ENCODE results near the gene ZFPM1.
"Not testable (repeated sequence)": the region's sequence is repeated elsewhere in the genome, so short reads cannot be mapped to it uniquely, and the experiment has no call there.

ZFPM1 gene

GRCh38 chr16:88467541-88467944 lies 14.5 kb downstream of the ZFPM1 start:
- no peak for DNase-seq

- peak; percentile 26 for DNase-seq
Observed at GRCh38 chr16:88468275-88469129, 15.4 kb downstream of the ZFPM1 start.

GRCh38 chr16:88469615-88470395 lies 16.7 kb downstream of the ZFPM1 start:
- no peak for DNase-seq

GRCh38 chr16:88470396-88470680 lies 17.3 kb downstream of the ZFPM1 start:
- DNase-seq, result not testable (repeated sequence)

GRCh38 chr16:88470696-88471095 lies 17.6 kb downstream of the ZFPM1 start:
- not testable (repeated sequence) for DNase-seq

- DNase-seq, result no peak
Observed at GRCh38 chr16:88471115-88471514, 18.0 kb downstream of the ZFPM1 start.

GRCh38 chr16:88471575-88471974 lies 18.5 kb downstream of the ZFPM1 start:
- DNase-seq, result no peak

GRCh38 chr16:88472069-88472468 lies 19.0 kb downstream of the ZFPM1 start:
- DNase-seq, result peak; percentile 16

- no peak for DNase-seq
Observed at GRCh38 chr16:88472637-88473205, 19.6 kb downstream of the ZFPM1 start.

- no peak for DNase-seq
Observed at GRCh38 chr16:88473666-88474534, 20.8 kb downstream of the ZFPM1 start.

GRCh38 chr16:88475037-88475436 lies 22.0 kb downstream of the ZFPM1 start:
- no peak for DNase-seq

GRCh38 chr16:88476203-88476602 lies 23.1 kb downstream of the ZFPM1 start:
- no peak for DNase-seq

- no peak for DNase-seq
Observed at GRCh38 chr16:88476817-88477397, 23.8 kb downstream of the ZFPM1 start.

- no peak for DNase-seq
Observed at GRCh38 chr16:88477631-88478519, 24.8 kb downstream of the ZFPM1 start.

GRCh38 chr16:88478889-88479792 lies 26.1 kb downstream of the ZFPM1 start:
- DNase-seq, result no peak

GRCh38 chr16:88479793-88480760 lies 27.0 kb downstream of the ZFPM1 start:
- DNase-seq, result no peak

- DNase-seq, result no peak
Observed at GRCh38 chr16:88480829-88481228, 27.7 kb downstream of the ZFPM1 start.

- DNase-seq, result no peak
Observed at GRCh38 chr16:88481851-88482250, 28.8 kb downstream of the ZFPM1 start.

Measured in DMS53 (cell line).